Transverse colon (tissue), 4 donors: Measurements from ENCODE around the gene CARHSP1.

Experiments
- CTCF ChIP-seq, 5 experiments: fragments of 200-600 bp in 3 of 5; fragments of 450-650 bp in 2 of 5; sonication (generic) in 3 of 5; IDR thresholded peaks; 1 replicate in 2 of 5; 2 replicates in 3 of 5; pipeline ENCODE4 v1.5.1; 2016 to 2017; ENCODE audit warnings: antibody characterized with exemption in 5 of 5, inconsistent platforms in 3 of 5, mild to moderate bottlenecking in 2 of 5, moderate library complexity in 1 of 5
- POLR2AphosphoS5 ChIP-seq, 3 donors: sonication (generic); formaldehyde crosslinking; IDR thresholded peaks; one replicate each; pipeline ENCODE4 v1.6.1; 2016; ENCODE audit warnings: antibody characterized with exemption in 3 of 3

GRCh38 chr16:8886593-8887430, 18.0 kb upstream of the CARHSP1 start:
- TF ChIP-seq POLR2AphosphoS5 (IDR thresholded peaks at IDR 0.05) (no peak), CTCF (IDR thresholded peaks at IDR 0.05) (no peak)
